GM12878 (cell line): ENCODE measurements around the gene SOCS6. TPM values are rescaled to one million over a fixed set of nuclear protein-coding genes. Genes with fewer than 3 reads are reported as not detected.

Experiments
- ATAC-seq: fragments of 200-7000 bp; cut with Tn5 transposase; 3 replicates; pipeline ENCODE4 v1.9.1; 2020; ENCODE audit warnings: mild to moderate bottlenecking, moderate library complexity
- BruUV-seq: library from RNA; stranded (reverse); fragments of 400-500 nt; replicated peaks from 2 replicates; lab custom pipeline; 2021; lab: Mats Ljungman, UMichigan
- CTCF ChIA-PET: fragments of 300-600 bp; sonication (Branson Sonifier 250); formaldehyde crosslinking; extraction: SDS; loops from one replicate; lab custom pipeline; 2021; ENCODE audit warnings: inconsistent platforms; lab: Yijun Ruan, JAX
- POLR2A ChIA-PET: fragments of 350-600 bp; formaldehyde crosslinking; extraction: SDS; loops from one replicate; lab custom pipeline; 2021; ENCODE audit warnings: inconsistent platforms; lab: Charles Lee
- RAD21 ChIA-PET: fragments of 300-600 bp; sonication (Branson Sonifier 250); formaldehyde crosslinking; loops from one replicate; lab custom pipeline; 2023; ENCODE audit warnings: antibody characterized with exemption; ENCODE audit not compliant: unreplicated experiment; lab: Charles Lee
- SMC1A ChIA-PET: fragments of 300-600 bp; sonication (Branson Sonifier 250); formaldehyde crosslinking; loops from one replicate; lab custom pipeline; 2023; ENCODE audit not compliant: unreplicated experiment, uncharacterized antibody; lab: Charles Lee
- DNase-seq: peaks from one replicate; pipeline ENCODE4 v3.0.0-alpha.2; 2011; ENCODE audit warnings: low read depth, low spot score
- FAIRE-seq: peaks from 3 replicates; lab custom pipeline; 2011; peaks lifted over from hg19 to GRCh38; lab: Jason Lieb, UNC
- H2AFZ ChIP-seq: 2 replicates; pipeline ENCODE4 v1.6.0; 2011; ENCODE audit warnings: low read depth, low read length, control low read depth; ENCODE audit not compliant: control insufficient read depth
- H3K27ac ChIP-seq: 2 replicates; pipeline ENCODE4 v1.5.1; 2011; ENCODE audit warnings: control low read depth; ENCODE audit not compliant: control insufficient read depth, insufficient read depth
- H3K27me3 ChIP-seq, 2 experiments: replicated peaks in 1 of 2; 2 replicates each; pipeline versions ENCODE4 v1.6.0 to v1.6.1; 2011; ENCODE audit warnings: low read length in 1 of 2; ENCODE audit not compliant: control insufficient read depth in 2 of 2, insufficient read depth in 2 of 2
- H3K36me3 ChIP-seq, 2 experiments: 2 replicates each; pipeline ENCODE4 v1.5.1; 2011; ENCODE audit warnings: low read length in 1 of 2; ENCODE audit not compliant: control insufficient read depth in 2 of 2, insufficient read depth in 2 of 2
- H3K4me1 ChIP-seq: 2 replicates; pipeline ENCODE4 v1.6.1; 2011; ENCODE audit warnings: mild to moderate bottlenecking, low read length, moderate library complexity, mixed read lengths; ENCODE audit not compliant: control insufficient read depth, insufficient read depth
- H3K4me2 ChIP-seq: 2 replicates; pipeline ENCODE4 v1.6.0; 2011; ENCODE audit warnings: control low read depth; ENCODE audit not compliant: control insufficient read depth, insufficient read depth
- H3K4me3 ChIP-seq: fragments of 200-600 bp; sonication (generic); 2 replicates; pipeline ENCODE4 v1.5.1; 2016
- H3K79me2 ChIP-seq: 2 replicates; pipeline ENCODE4 v1.6.0; 2011; ENCODE audit warnings: low read length; ENCODE audit not compliant: control insufficient read depth, insufficient read depth
- H3K9ac ChIP-seq: 2 replicates; pipeline ENCODE4 v1.8.0; 2011; ENCODE audit warnings: low read length, control low read depth, mixed read lengths; ENCODE audit not compliant: control insufficient read depth, insufficient read depth
- H3K9me3 ChIP-seq: replicated peaks from 3 replicates; pipeline ENCODE4 v1.5.1; 2011; ENCODE audit warnings: mild to moderate bottlenecking, low read length; ENCODE audit not compliant: control insufficient read depth, insufficient read depth
- H4K20me1 ChIP-seq: 2 replicates; pipeline ENCODE4 v1.6.0; 2011; ENCODE audit not compliant: control insufficient read depth, insufficient read depth
- BCL11A ChIP-seq: IDR thresholded peaks from 2 replicates; pipeline ENCODE4 v1.6.1; 2011; ENCODE audit warnings: low read depth, low read length
- BCLAF1 ChIP-seq: fragments of 450-650 bp; IDR thresholded peaks from 2 replicates; pipeline ENCODE4 v1.6.1; 2017; ENCODE audit warnings: antibody characterized with exemption, mild to moderate bottlenecking, moderate library complexity
- IRF3 ChIP-seq: fragments of 450-650 bp; IDR thresholded peaks from 2 replicates; pipeline ENCODE4 v1.6.1; 2014; ENCODE audit warnings: mild to moderate bottlenecking
- NFXL1 ChIP-seq: fragments of 450-650 bp; IDR thresholded peaks from 2 replicates; pipeline ENCODE4 v1.6.1; 2017; ENCODE audit warnings: antibody characterized with exemption, mild to moderate bottlenecking, borderline replicate concordance
- SKIL ChIP-seq: fragments of 450-650 bp; IDR thresholded peaks from 2 replicates; pipeline ENCODE4 v1.6.1; 2017; ENCODE audit warnings: mild to moderate bottlenecking, low read depth, inconsistent platforms; ENCODE audit not compliant: poor library complexity, severe bottlenecking
- YBX1 ChIP-seq: fragments of 450-650 bp; IDR thresholded peaks from 2 replicates; pipeline ENCODE4 v1.6.1; 2016; ENCODE audit warnings: antibody characterized with exemption
- WGBS: methylation state at CpG from one replicate; pipeline ENCODE4 v1.1.6; 2016; ENCODE audit warnings: low lambda C conversion rate; ENCODE audit not compliant: insufficient replicate concordance, insufficient coverage; ENCODE audit errors: missing lambda C conversion rate; 5-methylcytosine and 5-hydroxymethylcytosine counted together
- in situ Hi-C: fragments of 300-500 bp; cut with MboI; formaldehyde crosslinking; loops from 9 replicates; pipeline ENCODE4 v1.14.3; 2018; ENCODE audit warnings: mixed read lengths
- intact Hi-C: fragments of 100-400 bp; cut with micrococcal nuclease; formaldehyde crosslinking; loops from one replicate; pipeline ENCODE4 v1.14.2; 2022; ENCODE audit not compliant: unreplicated experiment
- polyA plus RNA-seq, 11 experiments: library from polyadenylated mRNA; depleted of rRNA in 4 of 11; unstranded in 6 of 11; stranded (reverse) in 5 of 11; fragments of >200 nt; fragmentation: Nextera tagmentation in 4 of 11; fragmentation: Illumina TruSeq in 1 of 11; extraction: Ambion mirVana in 4 of 11; extraction: Trizol in 1 of 11; gene quantifications; 1 replicate in 1 of 11; 2 replicates in 10 of 11; pipeline versions ENCODE4 v1.2.1 to v1.2.3, GENCODE V29; 2011 to 2016; ENCODE audit warnings: inconsistent platforms in 2 of 11, missing spikeins in 2 of 11, low read depth in 1 of 11
- total RNA-seq, 4 experiments: library from RNA; depleted of rRNA in 3 of 4; stranded (reverse); fragments of >200 nt in 3 of 4; fragmentation: Illumina TruSeq in 1 of 4; extraction: Trizol in 1 of 4; gene quantifications; 2 replicates each; pipeline versions ENCODE4 v1.2.1 to v1.2.3, GENCODE V29; 2013 to 2021
- TF ChIP-seq, protein P1 (sequence below): fragments of 150-350 bp; IDR thresholded peaks from 2 replicates; pipeline ENCODE4 v1.6.1; 2016; ENCODE audit warnings: low read depth, low read length
- TF ChIP-seq, protein P2 (sequence below): fragments of 450-650 bp; IDR thresholded peaks from 2 replicates; pipeline ENCODE4 v1.6.1; 2016; ENCODE audit warnings: mild to moderate bottlenecking

Gene SOCS6
- total and polyA plus RNA-seq, 10 of the 15 experiments (the other 5 are each of a cell fraction or from before 2014, with no cell fraction given): 1.6 to 6.1 (median 4.1) TPM

GRCh38 chr18:70301667-70302066, 12.8 kb downstream of the SOCS6 start (continued):
- no peak for TF ChIP-seq BCLAF1

GRCh38 chr18:70308555-70309294, 19.9 kb downstream of the SOCS6 start:
- Histone ChIP-seq H3K9me3 (peaks cover 4% of the 10 kb centered on the region; the same call in 2 of the 3 replicates), H3K79me2 (peaks cover 1% of the 10 kb centered on the region), H3K4me2 (no peak overlapping the region), H3K4me1 (no peaks in the 10 kb centered on the region), H3K36me3 (no peaks in the 10 kb centered on the region), H4K20me1 (no peaks in the 10 kb centered on the region), H2AFZ (no peak overlapping the region), H3K27me3 (no peaks in the 10 kb centered on the region), H3K27ac (no peak overlapping the region), H3K9ac (no peak overlapping the region), H3K4me3 (no peak overlapping the region)
- BruUV-seq: no TSS peak
- DNase-seq: no peak
- ChIA-PET SMC1A (interaction anchor here (0.7 kb wide), 1 partner anchor 11 kb away, joined by 3 read pairs; no protein-coding TSS in a partner anchor), CTCF (no interaction called here), RAD21 (no interaction called here), POLR2A (no interaction called here)
- FAIRE-seq: no peak
- intact Hi-C loops (no loop called here), in situ Hi-C loops (no loop called here)
- ATAC-seq: no peak
- 0% methylated on average over 1 of the region's 1 CpG for WGBS
- TF ChIP-seq YBX1 (no peak), IRF3 (no peak), SKIL (no peak), BCL11A (no peak), NFXL1 (no peak)
- TF ChIP-seq, protein P1, sequence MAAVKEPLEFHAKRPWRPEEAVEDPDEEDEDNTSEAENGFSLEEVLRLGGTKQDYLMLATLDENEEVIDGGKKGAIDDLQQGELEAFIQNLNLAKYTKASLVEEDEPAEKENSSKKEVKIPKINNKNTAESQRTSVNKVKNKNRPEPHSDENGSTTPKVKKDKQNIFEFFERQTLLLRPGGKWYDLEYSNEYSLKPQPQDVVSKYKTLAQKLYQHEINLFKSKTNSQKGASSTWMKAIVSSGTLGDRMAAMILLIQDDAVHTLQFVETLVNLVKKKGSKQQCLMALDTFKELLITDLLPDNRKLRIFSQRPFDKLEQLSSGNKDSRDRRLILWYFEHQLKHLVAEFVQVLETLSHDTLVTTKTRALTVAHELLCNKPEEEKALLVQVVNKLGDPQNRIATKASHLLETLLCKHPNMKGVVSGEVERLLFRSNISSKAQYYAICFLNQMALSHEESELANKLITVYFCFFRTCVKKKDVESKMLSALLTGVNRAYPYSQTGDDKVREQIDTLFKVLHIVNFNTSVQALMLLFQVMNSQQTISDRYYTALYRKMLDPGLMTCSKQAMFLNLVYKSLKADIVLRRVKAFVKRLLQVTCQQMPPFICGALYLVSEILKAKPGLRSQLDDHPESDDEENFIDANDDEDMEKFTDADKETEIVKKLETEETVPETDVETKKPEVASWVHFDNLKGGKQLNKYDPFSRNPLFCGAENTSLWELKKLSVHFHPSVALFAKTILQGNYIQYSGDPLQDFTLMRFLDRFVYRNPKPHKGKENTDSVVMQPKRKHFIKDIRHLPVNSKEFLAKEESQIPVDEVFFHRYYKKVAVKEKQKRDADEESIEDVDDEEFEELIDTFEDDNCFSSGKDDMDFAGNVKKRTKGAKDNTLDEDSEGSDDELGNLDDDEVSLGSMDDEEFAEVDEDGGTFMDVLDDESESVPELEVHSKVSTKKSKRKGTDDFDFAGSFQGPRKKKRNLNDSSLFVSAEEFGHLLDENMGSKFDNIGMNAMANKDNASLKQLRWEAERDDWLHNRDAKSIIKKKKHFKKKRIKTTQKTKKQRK: no peak
- TF ChIP-seq, protein P2, sequence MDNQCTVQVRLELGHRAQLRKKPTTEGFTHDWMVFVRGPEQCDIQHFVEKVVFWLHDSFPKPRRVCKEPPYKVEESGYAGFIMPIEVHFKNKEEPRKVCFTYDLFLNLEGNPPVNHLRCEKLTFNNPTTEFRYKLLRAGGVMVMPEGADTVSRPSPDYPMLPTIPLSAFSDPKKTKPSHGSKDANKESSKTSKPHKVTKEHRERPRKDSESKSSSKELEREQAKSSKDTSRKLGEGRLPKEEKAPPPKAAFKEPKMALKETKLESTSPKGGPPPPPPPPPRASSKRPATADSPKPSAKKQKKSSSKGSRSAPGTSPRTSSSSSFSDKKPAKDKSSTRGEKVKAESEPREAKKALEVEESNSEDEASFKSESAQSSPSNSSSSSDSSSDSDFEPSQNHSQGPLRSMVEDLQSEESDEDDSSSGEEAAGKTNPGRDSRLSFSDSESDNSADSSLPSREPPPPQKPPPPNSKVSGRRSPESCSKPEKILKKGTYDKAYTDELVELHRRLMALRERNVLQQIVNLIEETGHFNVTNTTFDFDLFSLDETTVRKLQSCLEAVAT: no peak
